Hepatocyte (in vitro differentiated cells): ENCODE results near the gene AUTS2. TPM values are rescaled to one million over a fixed set of nuclear protein-coding genes. Genes with fewer than 3 reads are reported as not detected.
A peak's percentile ranks its signal among the peaks of the same experiment; 100 is the strongest.

ENCODE experiments used
- DNase-seq: peaks from one replicate; pipeline ENCODE4 v3.0.0-alpha.2; 2016; ENCODE audit warnings: low spot score
- H2AFZ ChIP-seq: fragments of 200-600 bp; sonication (generic); 2 replicates; pipeline ENCODE4 v1.6.0; 2016; ENCODE audit warnings: antibody characterized with exemption, mild to moderate bottlenecking
- H3K27ac ChIP-seq: fragments of 200-600 bp; sonication (generic); 2 replicates; pipeline ENCODE4 v1.5.1; 2016; ENCODE audit warnings: mild to moderate bottlenecking
- H3K27me3 ChIP-seq: fragments of 200-600 bp; sonication (generic); 2 replicates; pipeline ENCODE4 v1.6.1; 2016
- H3K36me3 ChIP-seq: fragments of 200-600 bp; sonication (generic); replicated peaks from 2 replicates; pipeline ENCODE4 v1.5.1; 2016; ENCODE audit warnings: low read depth; ENCODE audit not compliant: insufficient read depth
- H3K4me1 ChIP-seq: fragments of 200-600 bp; sonication (generic); 2 replicates; pipeline ENCODE4 v1.5.1; 2016; ENCODE audit warnings: mild to moderate bottlenecking, moderate library complexity; ENCODE audit not compliant: insufficient read depth
- H3K4me2 ChIP-seq: fragments of 200-600 bp; sonication (generic); 2 replicates; pipeline ENCODE4 v1.6.0; 2016
- H3K4me3 ChIP-seq: fragments of 200-600 bp; sonication (generic); 2 replicates; pipeline ENCODE4 v1.5.1; 2016; ENCODE audit warnings: mild to moderate bottlenecking
- H3K79me2 ChIP-seq: fragments of 200-600 bp; sonication (generic); 2 replicates; pipeline ENCODE4 v1.6.0; 2017; ENCODE audit warnings: mild to moderate bottlenecking
- H3K9me2 ChIP-seq: fragments of 200-600 bp; sonication (generic); replicated peaks from 2 replicates; pipeline ENCODE4 v1.6.0; 2017; ENCODE audit warnings: mild to moderate bottlenecking; ENCODE audit not compliant: insufficient read depth
- H3K9me3 ChIP-seq: fragments of 200-600 bp; sonication (generic); 2 replicates; pipeline ENCODE4 v1.5.1; 2016; ENCODE audit warnings: low read depth, mild to moderate bottlenecking
- H4K20me1 ChIP-seq: fragments of 200-600 bp; sonication (generic); 2 replicates; pipeline ENCODE4 v1.6.0; 2016; ENCODE audit warnings: mild to moderate bottlenecking; ENCODE audit not compliant: insufficient read depth, poor library complexity, severe bottlenecking
- CTCF ChIP-seq: fragments of 200-600 bp; sonication (generic); IDR thresholded peaks from 2 replicates; pipeline ENCODE4 v1.5.1; 2016; ENCODE audit warnings: antibody characterized with exemption, mild to moderate bottlenecking; ENCODE audit not compliant: poor library complexity
- EZH2 ChIP-seq: fragments of 200-600 bp; sonication (generic); IDR thresholded peaks from 2 replicates; pipeline ENCODE4 v1.6.1; 2016; ENCODE audit warnings: antibody characterized with exemption, mild to moderate bottlenecking, borderline replicate concordance
- EZH2phosphoT487 ChIP-seq: fragments of 200-600 bp; sonication (generic); IDR thresholded peaks from one replicate; pipeline ENCODE4 v1.6.1; 2018; ENCODE audit warnings: antibody characterized with exemption, mild to moderate bottlenecking, low read depth, moderate library complexity; ENCODE audit not compliant: unreplicated experiment, severe bottlenecking
- WGBS: methylation state at CpG from one replicate; pipeline ENCODE4 v1.1.6; 2016; ENCODE audit warnings: low lambda C conversion rate; ENCODE audit errors: missing lambda C conversion rate; 5-methylcytosine and 5-hydroxymethylcytosine counted together
- polyA plus RNA-seq: library from polyadenylated mRNA; unstranded; fragments of >200 nt; fragmentation: Nextera tagmentation; extraction: Ambion mirVana; gene quantifications from 2 replicates; pipeline ENCODE4 v1.2.1, GENCODE V29; 2016
- total RNA-seq: library from RNA; depleted of rRNA; stranded (reverse); fragments of >200 nt; gene quantifications from 2 replicates; pipeline ENCODE4 v1.2.3, GENCODE V29; 2014

Gene AUTS2
- total and polyA plus RNA-seq, 2 experiments from 2014 or later: 34.4 to 40.9 TPM

GRCh38 chr7:70400829-70401380 lies 802.6 kb downstream of the AUTS2 start:
- no peaks in the 10 kb centered on the region for H3K27me3 ChIP-seq
- no peaks in the 10 kb centered on the region for H3K79me2 ChIP-seq
- no peaks in the 10 kb centered on the region for H4K20me1 ChIP-seq
- H3K4me1 ChIP-seq: no peaks in the 10 kb centered on the region
- no peak overlapping the region for H3K27ac ChIP-seq
- no peak for TF ChIP-seq CTCF
- TF ChIP-seq EZH2phosphoT487: no peak
- no peak for TF ChIP-seq EZH2
- H3K36me3 ChIP-seq: no peaks in the 10 kb centered on the region
- H3K9me2 ChIP-seq: no peaks in the 10 kb centered on the region
- no peak overlapping the region for H3K4me2 ChIP-seq
- no peak overlapping the region for H2AFZ ChIP-seq
- no peak for DNase-seq
- H3K4me3 ChIP-seq: no peak overlapping the region
- no peaks in the 10 kb centered on the region for H3K9me3 ChIP-seq
- WGBS: 78% methylated on average over 4 of the region's 4 CpGs

- Histone ChIP-seq H3K36me3 (no peaks in the 10 kb centered on the region), H3K9me3 (no peaks in the 10 kb centered on the region), H3K4me1 (no peaks in the 10 kb centered on the region), H2AFZ (no peak overlapping the region), H3K9me2 (no peaks in the 10 kb centered on the region), H3K27ac (no peak overlapping the region), H3K79me2 (no peaks in the 10 kb centered on the region), H3K4me3 (no peak overlapping the region), H4K20me1 (no peaks in the 10 kb centered on the region), H3K4me2 (no peak overlapping the region), H3K27me3 (no peaks in the 10 kb centered on the region)
- 98% methylated on average over 3 of the region's 3 CpGs for WGBS
- no peak for TF ChIP-seq EZH2phosphoT487
- no peak for TF ChIP-seq CTCF
- no peak for TF ChIP-seq EZH2
- no peak for DNase-seq
These were observed 803.8 kb downstream of the AUTS2 start for GRCh38 chr7:70402069-70402468.

GRCh38 chr7:70405241-70405640 lies 807.0 kb downstream of the AUTS2 start:
- Histone ChIP-seq H3K4me1 (no peaks in the 10 kb centered on the region), H3K4me2 (peak overlapping the region; percentile 23), H3K27me3 (no peaks in the 10 kb centered on the region), H3K9me3 (no peaks in the 10 kb centered on the region), H4K20me1 (no peaks in the 10 kb centered on the region), H2AFZ (no peak overlapping the region), H3K36me3 (no peaks in the 10 kb centered on the region), H3K27ac (no peak overlapping the region), H3K9me2 (no peaks in the 10 kb centered on the region), H3K4me3 (no peak overlapping the region), H3K79me2 (no peaks in the 10 kb centered on the region)
- 62% methylated on average over 5 of the region's 5 CpGs for WGBS
- no peak for DNase-seq
- TF ChIP-seq EZH2phosphoT487 (no peak), CTCF (no peak), EZH2 (no peak)
